Peyer's patch (tissue), 4 donors: ENCODE measurements around the gene UBE4B. TPM values are rescaled to one million over a fixed set of nuclear protein-coding genes. Genes with fewer than 3 reads are reported as not detected.
"Not testable (repeated sequence)": the region's sequence is repeated elsewhere in the genome, so short reads cannot be mapped to it uniquely, and the experiment has no call there.

Experiments
- DNase-seq, 3 donors: peaks; one replicate each; pipeline ENCODE4 v3.0.0-alpha.2; 2017 to 2019
- H3K27ac ChIP-seq, 4 donors: fragments of 200-600 bp; sonication (generic); one replicate each; pipeline ENCODE4 v1.5.1; 2016 to 2019
- H3K27me3 ChIP-seq, 2 donors: fragments of 200-600 bp; sonication (generic); one replicate each; pipeline ENCODE4 v1.5.1; 2019
- H3K36me3 ChIP-seq, 3 donors: fragments of 200-600 bp; sonication (generic); one replicate each; pipeline ENCODE4 v1.5.1; 2016 to 2019
- H3K4me1 ChIP-seq, 4 donors: fragments of 200-600 bp; sonication (generic); one replicate each; pipeline ENCODE4 v1.5.1; 2016 to 2019
- H3K4me3 ChIP-seq, 4 donors: fragments of 200-600 bp; sonication (generic); 1 replicate in 3 of 4; 2 replicates in 1 of 4; pipeline ENCODE4 v1.5.1; 2016 to 2019; ENCODE audit warnings: mild to moderate bottlenecking in 1 of 4
- H3K9me3 ChIP-seq, 4 donors: fragments of 200-600 bp; sonication (generic); one replicate each; pipeline ENCODE4 v1.5.1; 2016 to 2019; ENCODE audit warnings: mild to moderate bottlenecking in 1 of 4
- CTCF ChIP-seq, 6 experiments: fragments of 450-650 bp in 4 of 6; fragments of 200-600 bp in 2 of 6; sonication (generic) in 1 of 6; IDR thresholded peaks; one replicate each; pipeline ENCODE4 v1.5.1; 2017 to 2019; ENCODE audit warnings: antibody characterized with exemption in 6 of 6, mild to moderate bottlenecking in 3 of 6, moderate library complexity in 1 of 6
- POLR2A ChIP-seq, 2 donors: fragments of 450-650 bp; IDR thresholded peaks; one replicate each; pipeline ENCODE4 v1.5.1; 2017; ENCODE audit warnings: antibody characterized with exemption in 2 of 2, mild to moderate bottlenecking in 2 of 2, moderate library complexity in 2 of 2
- total RNA-seq, 4 donors: library from RNA; depleted of rRNA; stranded (reverse); fragments of >200 nt; gene quantifications; one replicate each; pipeline ENCODE4 v1.1.0, GENCODE V29; 2016

The UBE4B gene
- total RNA-seq, 4 donors from 2014 or later: 40.3 to 102 (median 67.8) TPM

GRCh38 chr1:10213186-10213705 lies 180.5 kb downstream of the UBE4B start:
- H3K36me3 ChIP-seq: no peaks in the 10 kb centered on the region
- peaks cover 0 to 36% (median 4%) of the 10 kb centered on the region in 4 donors for H3K4me1 ChIP-seq
- no peak overlapping the region for H3K27ac ChIP-seq
- no peak for TF ChIP-seq CTCF (IDR thresholded peaks at IDR 0.05)
- TF ChIP-seq POLR2A (IDR thresholded peaks at IDR 0.05): no peak
- H3K4me3 ChIP-seq: no peak overlapping the region
- H3K9me3 ChIP-seq: no peaks in the 10 kb centered on the region
- no peak for DNase-seq
- H3K27me3 ChIP-seq: no peaks in the 10 kb centered on the region

GRCh38 chr1:10216090-10216749 lies 183.5 kb downstream of the UBE4B start:
- no peak overlapping the region for H3K27ac ChIP-seq
- TF ChIP-seq POLR2A (IDR thresholded peaks at IDR 0.05) (no peak), CTCF (IDR thresholded peaks at IDR 0.05) (no peak)
- no peaks in the 10 kb centered on the region for H3K9me3 ChIP-seq
- H3K36me3 ChIP-seq: no peaks in the 10 kb centered on the region
- H3K27me3 ChIP-seq: no peaks in the 10 kb centered on the region
- peaks cover 0 to 44% (median 4%) of the 10 kb centered on the region in 4 donors for H3K4me1 ChIP-seq
- DNase-seq: no peak
- no peak overlapping the region for H3K4me3 ChIP-seq

- H3K4me3 ChIP-seq: no peak overlapping the region
- H3K36me3 ChIP-seq: no peaks in the 10 kb centered on the region
- no peak for TF ChIP-seq CTCF (IDR thresholded peaks at IDR 0.05)
- TF ChIP-seq POLR2A (IDR thresholded peaks at IDR 0.05): no peak
- H3K9me3 ChIP-seq: no peaks in the 10 kb centered on the region
- no peaks in the 10 kb centered on the region for H3K27me3 ChIP-seq
- H3K27ac ChIP-seq: no peak overlapping the region
- DNase-seq: no peak
- H3K4me1 ChIP-seq: peaks cover 0 to 34% (median 2%) of the 10 kb centered on the region in 4 donors
Measured at GRCh38 chr1:10217748-10218441, 185.1 kb downstream of the UBE4B start.

- H3K4me1 ChIP-seq: peaks cover 0 to 29% (median 2%) of the 10 kb centered on the region in 4 donors
Measured at GRCh38 chr1:10220200-10220599, 187.4 kb downstream of the UBE4B start.

GRCh38 chr1:10220657-10221056 lies 187.9 kb downstream of the UBE4B start:
- H3K4me1 ChIP-seq: peaks cover 0 to 29% (median 2%) of the 10 kb centered on the region in 4 donors
- not testable (repeated sequence) for H3K9me3 ChIP-seq, H3K27me3 ChIP-seq, H3K27ac ChIP-seq, H3K36me3 ChIP-seq, DNase-seq, H3K4me3 ChIP-seq

More at GRCh38 chr1:10220200-10220599, 187.4 kb downstream of the UBE4B start:
- TF ChIP-seq CTCF (IDR thresholded peaks at IDR 0.05) (no peak), POLR2A (IDR thresholded peaks at IDR 0.05) (no peak)
- H3K4me3 ChIP-seq: no peak overlapping the region
- no peaks in the 10 kb centered on the region for H3K36me3 ChIP-seq
- no peak for DNase-seq
- H3K27me3 ChIP-seq: no peaks in the 10 kb centered on the region
- H3K27ac ChIP-seq: no peak overlapping the region
- no peaks in the 10 kb centered on the region for H3K9me3 ChIP-seq

- Histone ChIP-seq H3K4me3 (no peak overlapping the region), H3K27ac (no peak overlapping the region), H3K4me1 (no peaks in the 10 kb centered on the region), H3K27me3 (no peaks in the 10 kb centered on the region), H3K36me3 (no peaks in the 10 kb centered on the region), H3K9me3 (no peaks in the 10 kb centered on the region)
- no peak for TF ChIP-seq POLR2A (IDR thresholded peaks at IDR 0.05)
- TF ChIP-seq CTCF (IDR thresholded peaks at IDR 0.05): no peak
- DNase-seq: no peak
Measured at GRCh38 chr1:10225573-10225972, 192.8 kb downstream of the UBE4B start.
